GM19238 (cell line): Measurements from ENCODE around the gene ITIH1.
A peak's percentile ranks its signal among the peaks of the same experiment; 100 is the strongest.
"Not testable (repeated sequence)": the region's sequence is repeated elsewhere in the genome, so short reads cannot be mapped to it uniquely, and the experiment has no call there.

Experiments
- DNase-seq: peaks from one replicate; pipeline ENCODE4 v3.0.0; 2011; ENCODE audit warnings: low spot score; ENCODE audit not compliant: insufficient read length

ITIH1 gene

GRCh38 chr3:52774901-52775864, 2.2 kb upstream of the ITIH1 start:
- DNase-seq, result no peak

GRCh38 chr3:52775877-52776276, 1.5 kb upstream of the ITIH1 start:
- no peak for DNase-seq

- not testable (repeated sequence) for DNase-seq
Measured at GRCh38 chr3:52776486-52776885, 913 bp upstream of the ITIH1 start.

- DNase-seq, result no peak
Measured at GRCh38 chr3:52777959-52778805, 783 bp downstream of the ITIH1 start.

GRCh38 chr3:52779011-52779836, 1.8 kb downstream of the ITIH1 start:
- peak; percentile 48 for DNase-seq

- no peak for DNase-seq
Measured at GRCh38 chr3:52779837-52780585, 2.6 kb downstream of the ITIH1 start.

GRCh38 chr3:52781741-52782140, 4.3 kb downstream of the ITIH1 start:
- no peak for DNase-seq

GRCh38 chr3:52782412-52783210, 5.2 kb downstream of the ITIH1 start:
- DNase-seq, result no peak

GRCh38 chr3:52783211-52783555, 5.8 kb downstream of the ITIH1 start:
- DNase-seq, result no peak

- no peak for DNase-seq
Measured at GRCh38 chr3:52784021-52784621, 6.7 kb downstream of the ITIH1 start.

- no peak for DNase-seq
Measured at GRCh38 chr3:52784931-52785590, 7.7 kb downstream of the ITIH1 start.

GRCh38 chr3:52786330-52787215, 9.2 kb downstream of the ITIH1 start:
- DNase-seq, result no peak

GRCh38 chr3:52787246-52787645, 9.8 kb downstream of the ITIH1 start:
- DNase-seq, result no peak

- DNase-seq, result no peak
Measured at GRCh38 chr3:52787672-52788625, 10.6 kb downstream of the ITIH1 start.

- no peak for DNase-seq
Measured at GRCh38 chr3:52788890-52789745, 11.7 kb downstream of the ITIH1 start.

- DNase-seq, result no peak
Measured at GRCh38 chr3:52789746-52790040, 12.3 kb downstream of the ITIH1 start.
